Hepatocyte (in vitro differentiated cells): Measurements from ENCODE around the gene RSPO1. TPM values are rescaled to one million over a fixed set of nuclear protein-coding genes. Genes with fewer than 3 reads are reported as not detected.
"Not testable (repeated sequence)": the region's sequence is repeated elsewhere in the genome, so short reads cannot be mapped to it uniquely, and the experiment has no call there.

Experiments used
- DNase-seq: peaks from one replicate; pipeline ENCODE4 v3.0.0-alpha.2; 2016; ENCODE audit warnings: low spot score
- H2AFZ ChIP-seq: fragments of 200-600 bp; sonication (generic); 2 replicates; pipeline ENCODE4 v1.6.0; 2016; ENCODE audit warnings: antibody characterized with exemption, mild to moderate bottlenecking
- H3K27ac ChIP-seq: fragments of 200-600 bp; sonication (generic); 2 replicates; pipeline ENCODE4 v1.5.1; 2016; ENCODE audit warnings: mild to moderate bottlenecking
- H3K27me3 ChIP-seq: fragments of 200-600 bp; sonication (generic); 2 replicates; pipeline ENCODE4 v1.6.1; 2016
- H3K36me3 ChIP-seq: fragments of 200-600 bp; sonication (generic); replicated peaks from 2 replicates; pipeline ENCODE4 v1.5.1; 2016; ENCODE audit warnings: low read depth; ENCODE audit not compliant: insufficient read depth
- H3K4me1 ChIP-seq: fragments of 200-600 bp; sonication (generic); 2 replicates; pipeline ENCODE4 v1.5.1; 2016; ENCODE audit warnings: mild to moderate bottlenecking, moderate library complexity; ENCODE audit not compliant: insufficient read depth
- H3K4me2 ChIP-seq: fragments of 200-600 bp; sonication (generic); 2 replicates; pipeline ENCODE4 v1.6.0; 2016
- H3K4me3 ChIP-seq: fragments of 200-600 bp; sonication (generic); 2 replicates; pipeline ENCODE4 v1.5.1; 2016; ENCODE audit warnings: mild to moderate bottlenecking
- H3K79me2 ChIP-seq: fragments of 200-600 bp; sonication (generic); 2 replicates; pipeline ENCODE4 v1.6.0; 2017; ENCODE audit warnings: mild to moderate bottlenecking
- H3K9me2 ChIP-seq: fragments of 200-600 bp; sonication (generic); replicated peaks from 2 replicates; pipeline ENCODE4 v1.6.0; 2017; ENCODE audit warnings: mild to moderate bottlenecking; ENCODE audit not compliant: insufficient read depth
- H3K9me3 ChIP-seq: fragments of 200-600 bp; sonication (generic); 2 replicates; pipeline ENCODE4 v1.5.1; 2016; ENCODE audit warnings: low read depth, mild to moderate bottlenecking
- H4K20me1 ChIP-seq: fragments of 200-600 bp; sonication (generic); 2 replicates; pipeline ENCODE4 v1.6.0; 2016; ENCODE audit warnings: mild to moderate bottlenecking; ENCODE audit not compliant: insufficient read depth, poor library complexity, severe bottlenecking
- CTCF ChIP-seq: fragments of 200-600 bp; sonication (generic); IDR thresholded peaks from 2 replicates; pipeline ENCODE4 v1.5.1; 2016; ENCODE audit warnings: antibody characterized with exemption, mild to moderate bottlenecking; ENCODE audit not compliant: poor library complexity
- EZH2 ChIP-seq: fragments of 200-600 bp; sonication (generic); IDR thresholded peaks from 2 replicates; pipeline ENCODE4 v1.6.1; 2016; ENCODE audit warnings: antibody characterized with exemption, mild to moderate bottlenecking, borderline replicate concordance
- EZH2phosphoT487 ChIP-seq: fragments of 200-600 bp; sonication (generic); IDR thresholded peaks from one replicate; pipeline ENCODE4 v1.6.1; 2018; ENCODE audit warnings: antibody characterized with exemption, mild to moderate bottlenecking, low read depth, moderate library complexity; ENCODE audit not compliant: unreplicated experiment, severe bottlenecking
- WGBS: methylation state at CpG from one replicate; pipeline ENCODE4 v1.1.6; 2016; ENCODE audit warnings: low lambda C conversion rate; ENCODE audit errors: missing lambda C conversion rate; 5-methylcytosine and 5-hydroxymethylcytosine counted together
- polyA plus RNA-seq: library from polyadenylated mRNA; unstranded; fragments of >200 nt; fragmentation: Nextera tagmentation; extraction: Ambion mirVana; gene quantifications from 2 replicates; pipeline ENCODE4 v1.2.1, GENCODE V29; 2016
- total RNA-seq: library from RNA; depleted of rRNA; stranded (reverse); fragments of >200 nt; gene quantifications from 2 replicates; pipeline ENCODE4 v1.2.3, GENCODE V29; 2014

The RSPO1 gene
- total and polyA plus RNA-seq, 2 experiments from 2014 or later = 0.83 to 1.5 TPM

- no peak for DNase-seq
- no peak overlapping the region for H2AFZ ChIP-seq
- H4K20me1 ChIP-seq = peaks cover 14% of the 10 kb centered on the region
- peaks cover 11% of the 10 kb centered on the region for H3K4me1 ChIP-seq
- H3K4me3 ChIP-seq = no peak overlapping the region
- TF ChIP-seq EZH2phosphoT487 (no peak), EZH2 (no peak), CTCF (no peak)
- peak overlapping the region; percentile 87 for H3K4me2 ChIP-seq
- no peaks in the 10 kb centered on the region for H3K36me3 ChIP-seq
- H3K27ac ChIP-seq = no peak overlapping the region
- peaks cover 47% of the 10 kb centered on the region for H3K79me2 ChIP-seq
- H3K9me3 ChIP-seq = no peaks in the 10 kb centered on the region
- WGBS = 96% methylated on average over 6 of the region's 6 CpGs
- no peaks in the 10 kb centered on the region for H3K27me3 ChIP-seq
- no peaks in the 10 kb centered on the region for H3K9me2 ChIP-seq
These were observed 41.0 kb downstream of the RSPO1 start for GRCh38 chr1:37593726-37594125.

- TF ChIP-seq EZH2 (no peak), EZH2phosphoT487 (no peak)
- Histone ChIP-seq H3K4me2 (no peak overlapping the region), H3K27ac (no peak overlapping the region), H3K4me3 (no peak overlapping the region), H3K4me1 (peaks cover under 1% of the 10 kb centered on the region), H3K79me2 (peaks cover 37% of the 10 kb centered on the region), H2AFZ (no peak overlapping the region), H3K27me3 (no peaks in the 10 kb centered on the region), H4K20me1 (peaks cover 1% of the 10 kb centered on the region), H3K9me2 (no peaks in the 10 kb centered on the region), H3K36me3 (peaks cover 4% of the 10 kb centered on the region), H3K9me3 (no peaks in the 10 kb centered on the region)
- DNase-seq = no peak
- WGBS = 97% methylated on average over 2 of the region's 2 CpGs
These were observed 45.8 kb downstream of the RSPO1 start for GRCh38 chr1:37588939-37589338.

- not testable (repeated sequence) for DNase-seq, H3K36me3 ChIP-seq, H2AFZ ChIP-seq, H3K27me3 ChIP-seq, H4K20me1 ChIP-seq, H3K9me2 ChIP-seq, H3K4me1 ChIP-seq, H3K4me2 ChIP-seq, H3K9me3 ChIP-seq, H3K27ac ChIP-seq, H3K4me3 ChIP-seq
- 100% methylated on average over 4 of the region's 4 CpGs for WGBS
- H3K79me2 ChIP-seq = peaks cover 13% of the 10 kb centered on the region
These were observed 50.1 kb downstream of the RSPO1 start for GRCh38 chr1:37584544-37584943.

GRCh38 chr1:37575692-37576091 is 59.0 kb downstream of the RSPO1 start:
- 87% methylated on average over 5 of the region's 5 CpGs for WGBS
- no peak for TF ChIP-seq CTCF
- TF ChIP-seq EZH2 = no peak
- TF ChIP-seq EZH2phosphoT487 = no peak
- no peaks in the 10 kb centered on the region for H3K36me3 ChIP-seq

More at GRCh38 chr1:37575692-37576091, 59.0 kb downstream of the RSPO1 start:
- Histone ChIP-seq H3K4me3 (no peak overlapping the region), H2AFZ (no peak overlapping the region), H4K20me1 (no peaks in the 10 kb centered on the region), H3K27ac (peak overlapping the region; percentile 11), H3K79me2 (no peaks in the 10 kb centered on the region), H3K9me3 (no peaks in the 10 kb centered on the region), H3K27me3 (no peaks in the 10 kb centered on the region), H3K9me2 (no peaks in the 10 kb centered on the region), H3K4me2 (no peak overlapping the region), H3K4me1 (no peaks in the 10 kb centered on the region)
- DNase-seq = no peak
